Keratinocyte (primary cell): ENCODE data around the gene TAS1R2. TPM values are rescaled to one million over a fixed set of nuclear protein-coding genes. Genes with fewer than 3 reads are reported as not detected.
"Not testable (repeated sequence)": the region's sequence is repeated elsewhere in the genome, so short reads cannot be mapped to it uniquely, and the experiment has no call there.

ENCODE experiments used
- DNase-seq: peaks from one replicate; pipeline ENCODE4 v3.0.0-alpha.2; 2011; ENCODE audit warnings: low read depth, missing footprints, low spot score
- FAIRE-seq: peaks from 2 replicates; lab custom pipeline; 2011; peaks lifted over from hg19 to GRCh38; lab: Jason Lieb, UNC
- H2AFZ ChIP-seq: 2 replicates; pipeline ENCODE4 v1.6.0; 2012; ENCODE audit warnings: low read length, control low read depth, inconsistent platforms; ENCODE audit not compliant: control insufficient read depth
- H3K27ac ChIP-seq: 2 replicates; pipeline ENCODE4 v1.5.1; 2011; ENCODE audit warnings: low read length; ENCODE audit not compliant: control insufficient read depth, insufficient read depth
- H3K27me3 ChIP-seq: 3 replicates; pipeline ENCODE4 v1.6.0; 2011; ENCODE audit warnings: low read length; ENCODE audit not compliant: control insufficient read depth, insufficient read depth; ENCODE audit errors: extremely low read depth
- H3K36me3 ChIP-seq, 2 experiments: 2 replicates in 1 of 2; 3 replicates in 1 of 2; pipeline ENCODE4 v1.5.1; 2011; ENCODE audit warnings: low read length in 2 of 2, mild to moderate bottlenecking in 1 of 2; ENCODE audit not compliant: control insufficient read depth in 2 of 2, insufficient read depth in 2 of 2; ENCODE audit errors: extremely low read depth in 1 of 2
- H3K4me1 ChIP-seq: 3 replicates; pipeline ENCODE4 v1.5.1; 2011; ENCODE audit warnings: low read length; ENCODE audit not compliant: control insufficient read depth, insufficient read depth; ENCODE audit errors: extremely low read depth
- H3K4me2 ChIP-seq: 3 replicates; pipeline ENCODE4 v1.6.0; 2011; ENCODE audit warnings: low read depth, low read length; ENCODE audit not compliant: control insufficient read depth, insufficient read depth; ENCODE audit errors: extremely low read depth
- H3K4me3 ChIP-seq, 3 experiments: fragments of 200-600 bp in 1 of 3; sonication (generic) in 1 of 3; 2 replicates in 2 of 3; 3 replicates in 1 of 3; pipeline ENCODE4 v1.5.1; 2011 to 2016; ENCODE audit warnings: low read length in 3 of 3, mild to moderate bottlenecking in 3 of 3, control low read depth in 2 of 3, inconsistent platforms in 1 of 3, low read depth in 1 of 3, mixed read lengths in 1 of 3, mixed run types in 1 of 3, moderate library complexity in 1 of 3; ENCODE audit not compliant: control insufficient read depth in 2 of 3, insufficient read depth in 2 of 3; ENCODE audit errors: extremely low read depth in 1 of 3
- H3K79me2 ChIP-seq: 2 replicates; pipeline ENCODE4 v1.6.0; 2012; ENCODE audit warnings: low read length; ENCODE audit not compliant: control insufficient read depth, insufficient read depth
- H3K9ac ChIP-seq: 3 replicates; pipeline ENCODE4 v1.6.0; 2011; ENCODE audit warnings: low read length; ENCODE audit not compliant: control insufficient read depth, insufficient read depth; ENCODE audit errors: extremely low read depth
- H3K9me1 ChIP-seq: 3 replicates; pipeline ENCODE4 v1.6.0; 2011; ENCODE audit warnings: low read length; ENCODE audit not compliant: control insufficient read depth, insufficient read depth; ENCODE audit errors: extremely low read depth
- H3K9me3 ChIP-seq: 2 replicates; pipeline ENCODE4 v1.5.1; 2012; ENCODE audit warnings: low read depth, low read length; ENCODE audit not compliant: control insufficient read depth
- H4K20me1 ChIP-seq: 3 replicates; pipeline ENCODE4 v1.6.0; 2011; ENCODE audit warnings: low read length; ENCODE audit not compliant: control insufficient read depth, insufficient read depth; ENCODE audit errors: extremely low read depth
- CTCF ChIP-seq, 3 experiments: IDR thresholded peaks in 1 of 3; conservative IDR thresholded peaks in 1 of 3; optimal IDR thresholded peaks in 1 of 3; 2 replicates in 2 of 3; 3 replicates in 1 of 3; pipeline versions ENCODE3 to v1.5.1; 2011; ENCODE audit warnings: low read length in 3 of 3, mild to moderate bottlenecking in 3 of 3, moderate library complexity in 2 of 3, control low read depth in 1 of 3, inconsistent platforms in 1 of 3; ENCODE audit not compliant: insufficient read depth in 2 of 3; ENCODE audit errors: extremely low read depth in 1 of 3
- EZH2 ChIP-seq: IDR thresholded peaks from one replicate; pipeline ENCODE4 v1.6.1; 2012; ENCODE audit warnings: inconsistent platforms, mild to moderate bottlenecking, low read length, moderate library complexity
- dilution Hi-C: fragments of 300-500 bp; cut with MboI; formaldehyde crosslinking; loops from one replicate; pipeline ENCODE4 v1.7.0; 2020; ENCODE audit warnings: low sequenced_read_pairs; ENCODE audit not compliant: extremely low pct_ligation_motif_present
- polyA plus RNA-seq, 5 experiments: library from polyadenylated mRNA; depleted of rRNA in 3 of 5; stranded (reverse) in 3 of 5; stranded (forward) in 1 of 5; unstranded in 1 of 5; fragments of >200 nt; gene quantifications; 1 replicate in 1 of 5; 2 replicates in 3 of 5; 3 replicates in 1 of 5; pipeline versions ENCODE4 v1.2.1 to v1.2.3, GENCODE V29; 2011 to 2012; ENCODE audit warnings: missing spikeins in 2 of 5, low read depth in 1 of 5, low replicate concordance in 1 of 5

The TAS1R2 gene
- polyA plus RNA-seq, 1 donor (not counting 4 experiments of a cell fraction or from before 2014, with no cell fraction given): not detected

GRCh38 chr1:18895317-18895716 lies 35.9 kb upstream of the TAS1R2 start:
- TF ChIP-seq CTCF (optimal IDR thresholded peaks at IDR 0.05 in 1 of 3, IDR thresholded peaks at IDR 0.05 in 1 of 3, conservative IDR thresholded peaks at IDR 0.05 in 1 of 3; ENCODE audit: extremely low read depth in 1 of 3, insufficient read depth in 2 of 3, low read length in 3 of 3) (no peak), EZH2 (no peak)
- Histone ChIP-seq H3K4me2 (no peak overlapping the region), H3K36me3 (peaks cover 2 to 3% of the 10 kb centered on the region in 2 experiments), H3K27ac (no peak overlapping the region), H3K27me3 (no peaks in the 10 kb centered on the region), H2AFZ (no peak overlapping the region), H3K9me3 (no peaks in the 10 kb centered on the region), H3K9me1 (no peaks in the 10 kb centered on the region), H4K20me1 (no peaks in the 10 kb centered on the region), H3K4me3 (no peak overlapping the region), H3K9ac (no peak overlapping the region), H3K4me1 (peaks cover 18% of the 10 kb centered on the region), H3K79me2 (peaks cover 10% of the 10 kb centered on the region)
- FAIRE-seq (no peak), DNase-seq (no peak)
- dilution Hi-C loops: no loop called here

- Histone ChIP-seq H3K9me1 (no peaks in the 10 kb centered on the region), H3K36me3 (peaks cover 4 to 9% of the 10 kb centered on the region in 2 experiments)
- dilution Hi-C loops: no loop called here
Measured at GRCh38 chr1:18893120-18893519, 33.7 kb upstream of the TAS1R2 start.

GRCh38 chr1:18891858-18892257 lies 32.4 kb upstream of the TAS1R2 start:
- H3K4me3 ChIP-seq, H3K79me2 ChIP-seq, H3K9ac ChIP-seq, H3K27me3 ChIP-seq, H3K4me2 ChIP-seq, H3K9me1 ChIP-seq, H3K4me1 ChIP-seq, H4K20me1 ChIP-seq, dilution Hi-C loops, H3K27ac ChIP-seq, H2AFZ ChIP-seq, H3K9me3 ChIP-seq, DNase-seq, FAIRE-seq: not testable (repeated sequence)
- H3K36me3 ChIP-seq: peaks cover 4 to 11% of the 10 kb centered on the region in 2 experiments

More at GRCh38 chr1:18893120-18893519, 33.7 kb upstream of the TAS1R2 start:
- Histone ChIP-seq H3K4me2 (no peak overlapping the region), H4K20me1 (no peaks in the 10 kb centered on the region), H3K4me1 (no peaks in the 10 kb centered on the region), H3K4me3 (no peak overlapping the region), H2AFZ (no peak overlapping the region), H3K27me3 (no peaks in the 10 kb centered on the region), H3K27ac (no peak overlapping the region), H3K9ac (no peak overlapping the region), H3K9me3 (no peaks in the 10 kb centered on the region), H3K79me2 (peaks cover 8% of the 10 kb centered on the region)
- TF ChIP-seq EZH2 (no peak), CTCF (optimal IDR thresholded peaks at IDR 0.05 in 1 of 3, IDR thresholded peaks at IDR 0.05 in 1 of 3, conservative IDR thresholded peaks at IDR 0.05 in 1 of 3; ENCODE audit: extremely low read depth in 1 of 3, insufficient read depth in 2 of 3, low read length in 3 of 3) (no peak)
- DNase-seq (no peak), FAIRE-seq (no peak)
